ENCODE data around the gene CLDN9.

The CLDN9 gene

DNA sequence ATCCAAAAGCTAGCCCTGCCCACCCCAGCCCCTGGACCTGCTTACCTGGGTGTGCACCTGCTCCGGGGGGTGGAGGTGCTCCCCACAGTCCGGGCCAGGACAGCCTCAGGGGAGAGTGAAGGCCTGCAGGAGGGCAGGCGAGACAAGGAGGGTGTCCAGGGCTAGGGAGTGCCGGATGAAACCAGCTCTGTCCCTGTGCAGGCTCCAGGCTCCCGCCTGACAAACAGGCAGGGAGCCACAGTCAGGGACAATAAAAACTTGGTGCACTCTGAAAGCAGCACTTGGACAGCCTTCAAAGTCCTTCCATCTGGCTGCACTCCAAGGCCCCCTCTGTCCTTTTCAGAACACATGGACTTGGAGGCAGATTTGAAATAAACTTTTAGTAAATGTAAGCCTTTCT is 39.6 kb upstream of the CLDN9 start:
- no peak overlapping the region for H3K4me3 Mint-ChIP-seq
- peaks cover 6% of the 10 kb centered on the region for H3K27me3 Mint-ChIP-seq (ENCODE audit: low read depth)
- no peaks in the 10 kb centered on the region for H3K9me3 Mint-ChIP-seq
- TF ChIP-seq CTCF (IDR thresholded peaks at IDR 0.05; ENCODE audit: unreplicated experiment in 3 of 3): no peak
- no peak overlapping the region for H3K27ac Mint-ChIP-seq
- H3K36me3 Mint-ChIP-seq (ENCODE audit: low read depth): no peaks in the 10 kb centered on the region
- H3K4me1 Mint-ChIP-seq: peaks cover 23% of the 10 kb centered on the region

DNA sequence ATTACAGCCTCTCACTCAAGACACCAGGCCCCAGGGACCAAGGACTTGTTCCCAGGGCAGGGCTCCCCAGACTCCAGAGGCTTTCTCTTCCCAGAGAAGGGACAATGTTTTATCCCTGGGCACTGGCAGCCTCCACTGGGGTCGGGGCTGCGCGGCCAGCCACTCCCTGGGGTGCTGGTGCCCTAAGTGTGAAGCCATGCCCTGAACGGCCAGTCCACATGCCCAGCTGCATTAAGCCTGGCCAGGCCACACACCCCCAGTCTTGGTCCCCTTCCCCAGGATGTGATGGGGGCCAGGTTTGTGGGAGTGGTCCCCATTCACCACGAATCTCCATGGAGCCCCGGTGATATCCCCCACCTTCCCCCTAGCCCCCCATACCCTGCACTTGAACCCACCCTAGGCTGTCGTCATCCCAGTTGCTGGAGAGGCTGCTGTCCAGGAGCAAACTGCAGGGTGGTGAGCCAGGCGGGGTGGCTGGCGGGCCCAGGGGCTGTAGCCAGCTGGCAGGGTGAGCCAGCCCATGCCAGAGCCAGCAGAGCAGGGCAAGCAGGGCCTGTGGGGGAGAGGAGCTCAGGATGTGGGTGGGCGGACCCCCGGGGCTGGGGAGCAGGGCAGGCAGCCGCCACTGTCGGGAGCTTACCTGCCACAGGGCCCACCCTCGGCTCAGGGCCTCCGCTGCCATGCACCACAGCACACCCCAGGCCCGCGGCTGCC is 39.0 kb upstream of the CLDN9 start:
- peaks cover 16% of the 10 kb centered on the region for H3K4me1 Mint-ChIP-seq
- TF ChIP-seq CTCF (IDR thresholded peaks at IDR 0.05; ENCODE audit: unreplicated experiment in 3 of 3): no peak
- H3K4me3 Mint-ChIP-seq: no peak overlapping the region
- H3K27ac Mint-ChIP-seq: no peak overlapping the region
- H3K36me3 Mint-ChIP-seq (ENCODE audit: low read depth): no peaks in the 10 kb centered on the region
- no peaks in the 10 kb centered on the region for H3K9me3 Mint-ChIP-seq
- H3K27me3 Mint-ChIP-seq (ENCODE audit: low read depth): no peaks in the 10 kb centered on the region

DNA sequence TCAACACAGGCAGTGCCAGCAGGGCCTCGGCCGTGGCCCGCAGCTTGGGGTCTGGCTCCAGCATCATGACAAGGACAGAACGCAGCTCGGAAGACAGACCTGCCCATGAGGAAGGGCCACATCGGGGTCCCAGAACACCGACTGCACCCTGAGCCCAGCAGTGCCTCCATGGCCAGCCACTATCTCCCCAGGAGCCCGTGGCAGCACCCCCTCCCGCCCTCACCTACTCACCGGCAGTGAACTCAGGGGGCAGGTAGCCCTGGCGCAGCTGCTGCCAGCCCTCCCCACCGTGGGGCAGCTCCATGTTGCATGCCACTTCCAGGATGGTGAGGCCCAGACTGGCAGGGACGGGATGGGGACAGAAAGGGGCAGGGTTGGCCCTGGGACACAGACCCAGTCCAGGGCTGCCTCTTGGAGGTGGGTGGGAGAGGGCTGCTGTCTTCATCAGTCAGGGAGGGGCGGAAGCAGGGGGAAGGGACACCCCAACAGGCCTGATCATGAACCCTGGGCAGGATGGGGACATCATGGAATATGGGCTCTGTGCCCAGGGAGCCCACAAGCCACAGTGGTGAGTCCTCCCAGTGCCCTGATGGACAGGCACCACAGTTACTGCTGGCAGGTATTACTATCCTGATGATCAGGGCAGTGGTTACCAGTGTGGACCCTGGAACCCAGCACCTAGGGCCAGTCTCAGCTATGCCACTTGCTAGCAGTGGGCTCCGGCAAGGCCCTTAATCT is 38.2 kb upstream of the CLDN9 start:
- Mint-ChIP-seq H3K36me3 (ENCODE audit: low read depth) (no peaks in the 10 kb centered on the region), H3K4me1 (peaks cover 16% of the 10 kb centered on the region), H3K9me3 (no peaks in the 10 kb centered on the region), H3K4me3 (no peak overlapping the region), H3K27ac (no peak overlapping the region), H3K27me3 (ENCODE audit: low read depth) (no peaks in the 10 kb centered on the region)
- no peak for TF ChIP-seq CTCF (IDR thresholded peaks at IDR 0.05; ENCODE audit: unreplicated experiment in 3 of 3)

DNA sequence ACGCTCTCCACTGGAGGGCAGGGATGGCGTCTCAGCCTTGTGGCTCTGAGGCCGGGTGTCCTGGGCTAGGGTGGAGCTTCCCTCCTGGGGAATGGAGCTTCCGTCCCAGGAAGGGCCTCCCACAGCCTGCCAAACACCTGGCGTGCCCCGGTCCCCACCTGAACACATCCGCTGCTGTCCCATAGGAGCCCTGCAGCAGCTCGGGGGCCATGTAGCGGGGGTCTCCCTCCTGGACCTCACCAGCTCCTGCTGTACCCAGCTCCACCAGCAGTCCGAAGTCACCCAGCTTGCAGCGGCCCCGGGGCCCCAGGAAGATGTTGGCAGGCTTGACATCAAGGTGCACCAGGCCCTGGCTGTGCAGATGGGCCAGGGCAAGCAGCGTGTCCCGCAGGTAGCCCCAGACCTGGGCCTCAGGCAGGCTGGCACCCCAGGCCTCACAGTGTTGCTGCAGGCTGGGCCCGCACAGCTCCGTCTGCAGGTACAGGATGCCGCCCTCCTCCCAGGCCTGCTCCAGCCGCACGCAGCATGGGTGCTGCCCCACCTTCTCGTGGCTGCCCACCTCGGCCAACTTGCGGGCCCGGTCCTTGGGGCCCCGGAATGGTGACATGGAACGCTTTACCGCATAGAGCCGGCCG is 37.4 kb upstream of the CLDN9 start:
- Mint-ChIP-seq H3K27me3 (ENCODE audit: low read depth) (no peaks in the 10 kb centered on the region), H3K9me3 (no peaks in the 10 kb centered on the region), H3K27ac (no peak overlapping the region), H3K4me1 (peaks cover 16% of the 10 kb centered on the region), H3K4me3 (no peak overlapping the region), H3K36me3 (ENCODE audit: low read depth) (no peaks in the 10 kb centered on the region)
- no peak for TF ChIP-seq CTCF (IDR thresholded peaks at IDR 0.05; ENCODE audit: unreplicated experiment in 3 of 3)

- Mint-ChIP-seq H3K4me1 (peaks cover 19% of the 10 kb centered on the region), H3K36me3 (ENCODE audit: low read depth) (no peaks in the 10 kb centered on the region), H3K4me3 (peak overlapping the region in 1 of 3 experiments; percentile 41), H3K9me3 (no peaks in the 10 kb centered on the region), H3K27me3 (ENCODE audit: low read depth) (no peaks in the 10 kb centered on the region), H3K27ac (no peak overlapping the region)
- no peak for TF ChIP-seq CTCF (IDR thresholded peaks at IDR 0.05; ENCODE audit: unreplicated experiment in 3 of 3)
These were observed 36.5 kb upstream of the CLDN9 start for GRCh38 chr16:2976201-2976600.
